Neural progenitor cell (in vitro differentiated cells): ENCODE data around the gene PLAAT4.

ENCODE experiments used
- CTCF ChIP-seq: fragments of 200-600 bp; sonication (generic); IDR thresholded peaks from 2 replicates; pipeline ENCODE4 v1.5.1; 2017; ENCODE audit warnings: antibody characterized with exemption, mild to moderate bottlenecking
- EZH2 ChIP-seq: fragments of 200-600 bp; sonication (generic); IDR thresholded peaks from 2 replicates; pipeline ENCODE4 v1.6.1; 2017; ENCODE audit warnings: antibody characterized with exemption, mild to moderate bottlenecking, moderate library complexity

- TF ChIP-seq CTCF (no peak), EZH2 (no peak)
These were observed 8.9 kb upstream of the PLAAT4 start for GRCh38 chr11:63527667-63528066.
